Measurements from ENCODE around the gene CLEC10A.

DNA sequence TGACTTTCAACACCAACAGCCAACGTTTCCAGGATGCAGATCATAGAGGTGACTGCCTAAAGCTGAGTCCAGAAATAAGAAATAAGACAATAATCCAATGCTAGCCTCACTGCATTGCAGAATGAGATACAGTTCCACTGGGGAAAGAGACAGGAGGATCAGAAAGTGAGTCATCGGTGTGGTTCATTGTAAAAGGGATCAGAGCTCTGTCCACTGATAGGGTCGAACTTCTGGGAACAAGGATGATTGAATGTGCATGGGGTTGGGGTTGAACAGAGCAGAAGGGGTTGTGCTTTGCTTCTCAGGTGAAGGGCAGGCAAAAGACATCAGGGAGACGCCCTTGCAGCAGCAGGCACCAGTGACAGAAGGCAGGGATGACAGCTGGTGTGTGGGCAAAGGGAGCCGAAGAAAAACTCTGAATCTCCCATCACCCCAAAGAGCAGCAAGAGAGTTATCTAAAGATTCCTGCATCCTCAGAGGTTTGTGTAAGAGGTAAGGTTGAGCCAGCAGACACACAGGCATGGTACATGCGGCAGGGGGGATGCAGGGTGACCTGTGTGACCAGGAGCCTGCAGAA is 16.4 kb downstream of the CLEC10A start:
- TF ChIP-seq POLR2A (IDR thresholded peaks at IDR 0.05) = no peak
- TF ChIP-seq, protein P1, sequence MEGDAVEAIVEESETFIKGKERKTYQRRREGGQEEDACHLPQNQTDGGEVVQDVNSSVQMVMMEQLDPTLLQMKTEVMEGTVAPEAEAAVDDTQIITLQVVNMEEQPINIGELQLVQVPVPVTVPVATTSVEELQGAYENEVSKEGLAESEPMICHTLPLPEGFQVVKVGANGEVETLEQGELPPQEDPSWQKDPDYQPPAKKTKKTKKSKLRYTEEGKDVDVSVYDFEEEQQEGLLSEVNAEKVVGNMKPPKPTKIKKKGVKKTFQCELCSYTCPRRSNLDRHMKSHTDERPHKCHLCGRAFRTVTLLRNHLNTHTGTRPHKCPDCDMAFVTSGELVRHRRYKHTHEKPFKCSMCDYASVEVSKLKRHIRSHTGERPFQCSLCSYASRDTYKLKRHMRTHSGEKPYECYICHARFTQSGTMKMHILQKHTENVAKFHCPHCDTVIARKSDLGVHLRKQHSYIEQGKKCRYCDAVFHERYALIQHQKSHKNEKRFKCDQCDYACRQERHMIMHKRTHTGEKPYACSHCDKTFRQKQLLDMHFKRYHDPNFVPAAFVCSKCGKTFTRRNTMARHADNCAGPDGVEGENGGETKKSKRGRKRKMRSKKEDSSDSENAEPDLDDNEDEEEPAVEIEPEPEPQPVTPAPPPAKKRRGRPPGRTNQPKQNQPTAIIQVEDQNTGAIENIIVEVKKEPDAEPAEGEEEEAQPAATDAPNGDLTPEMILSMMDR (IDR thresholded peaks at IDR 0.05) = no peak
